HG02970 (cell line): ENCODE data around the gene CALML6.
A peak's percentile ranks its signal among the peaks of the same experiment; 100 is the strongest.

Experiments used
- ATAC-seq: cut with Tn5 transposase; IDR thresholded peaks from one replicate; pipeline ENCODE4 v1.9.1; 2021; ENCODE audit warnings: mild to moderate bottlenecking, moderate library complexity, moderate number of reproducible peaks; ENCODE audit not compliant: unreplicated experiment, low FRiP score

The CALML6 gene

GRCh38 chr1:1910033-1910465 is 5.0 kb upstream of the CALML6 start:
- no peak for ATAC-seq

GRCh38 chr1:1910651-1911331 is 4.3 kb upstream of the CALML6 start:
- ATAC-seq, result no peak

GRCh38 chr1:1911350-1912041 is 3.6 kb upstream of the CALML6 start:
- no peak for ATAC-seq

GRCh38 chr1:1914101-1914970 is 724 bp upstream of the CALML6 start:
- no peak for ATAC-seq

GRCh38 chr1:1915911-1916840 is 1.1 kb downstream of the CALML6 start:
- ATAC-seq, result no peak

GRCh38 chr1:1916851-1917251 is 1.8 kb downstream of the CALML6 start:
- ATAC-seq, result no peak

- ATAC-seq, result no peak
Observed at GRCh38 chr1:1917304-1917976, 2.4 kb downstream of the CALML6 start.

- no peak for ATAC-seq
Observed at GRCh38 chr1:1917995-1918900, 3.2 kb downstream of the CALML6 start.

GRCh38 chr1:1918901-1919303 is 3.8 kb downstream of the CALML6 start, which contains the start of gene TMEM52:
TMEM52 (minus strand) TSS chr1:1919279; CDS start chr1:1919265, 14 bp downstream.
- peak; percentile 14 for ATAC-seq

GRCh38 chr1:1919304-1920056 is 4.4 kb downstream of the CALML6 start:
- ATAC-seq, result peak; percentile 88

GRCh38 chr1:1920057-1920607 is 5.1 kb downstream of the CALML6 start:
- ATAC-seq, result no peak

GRCh38 chr1:1920608-1921458 is 5.8 kb downstream of the CALML6 start:
- ATAC-seq, result no peak

GRCh38 chr1:1921459-1921862 is 6.4 kb downstream of the CALML6 start:
- ATAC-seq, result no peak

GRCh38 chr1:1921901-1922701 is 7.0 kb downstream of the CALML6 start:
- no peak for ATAC-seq

- ATAC-seq, result no peak
Observed at GRCh38 chr1:1922702-1922955, 7.6 kb downstream of the CALML6 start.
